ENCODE data around the gene LRRC37B.
A peak's percentile ranks its signal among the peaks of the same experiment; 100 is the strongest.
"Not testable (repeated sequence)": the region's sequence is repeated elsewhere in the genome, so short reads cannot be mapped to it uniquely, and the experiment has no call there.

Gene LRRC37B

DNA sequence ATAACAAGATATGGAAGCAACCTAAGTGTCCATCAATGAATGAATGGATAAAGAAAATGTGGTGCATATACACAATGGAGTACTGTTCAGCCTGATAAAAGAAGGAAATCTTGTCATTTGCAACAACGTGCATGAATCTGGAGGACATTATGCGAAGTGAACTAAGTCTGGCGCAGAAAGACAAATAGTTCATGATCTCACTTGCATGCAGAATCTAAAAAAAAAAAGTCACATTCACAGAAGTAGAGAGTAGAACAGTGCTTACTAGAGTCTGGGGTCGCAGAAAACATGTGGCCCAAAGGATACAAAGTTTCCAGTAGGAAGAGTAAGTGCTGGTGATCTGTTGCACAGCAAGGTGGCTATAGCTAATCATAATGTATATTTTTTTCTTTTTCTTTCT is 65.9 kb downstream of the LRRC37B start:
- not testable (repeated sequence) for H3K4me3 ChIP-seq (ENCODE audit: low read depth, low read length); DNase-seq (ENCODE audit: low read depth)

DNA sequence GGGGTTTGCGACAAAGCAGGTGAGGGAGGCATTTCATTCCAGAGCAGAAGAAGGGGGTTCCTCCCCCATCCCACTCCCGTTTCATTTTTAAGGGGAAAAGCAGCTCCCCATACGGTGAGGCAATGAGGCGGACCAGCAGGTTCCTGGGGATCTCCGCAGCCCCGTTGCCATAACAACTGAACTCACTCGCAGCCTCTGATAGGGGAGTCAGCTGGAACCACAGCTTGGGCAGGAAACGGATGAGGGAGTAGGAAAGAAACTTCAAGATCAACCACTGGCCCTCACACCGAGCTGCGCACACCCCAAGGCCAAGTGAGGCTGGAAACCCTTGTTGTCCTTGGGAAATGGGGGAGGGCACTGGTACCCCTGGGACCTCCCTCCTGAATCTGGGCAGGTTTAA is 72.6 kb downstream of the LRRC37B start:
- DNase-seq (ENCODE audit: low read depth); H3K4me3 ChIP-seq (ENCODE audit: low read depth, low read length): not testable (repeated sequence)

DNA sequence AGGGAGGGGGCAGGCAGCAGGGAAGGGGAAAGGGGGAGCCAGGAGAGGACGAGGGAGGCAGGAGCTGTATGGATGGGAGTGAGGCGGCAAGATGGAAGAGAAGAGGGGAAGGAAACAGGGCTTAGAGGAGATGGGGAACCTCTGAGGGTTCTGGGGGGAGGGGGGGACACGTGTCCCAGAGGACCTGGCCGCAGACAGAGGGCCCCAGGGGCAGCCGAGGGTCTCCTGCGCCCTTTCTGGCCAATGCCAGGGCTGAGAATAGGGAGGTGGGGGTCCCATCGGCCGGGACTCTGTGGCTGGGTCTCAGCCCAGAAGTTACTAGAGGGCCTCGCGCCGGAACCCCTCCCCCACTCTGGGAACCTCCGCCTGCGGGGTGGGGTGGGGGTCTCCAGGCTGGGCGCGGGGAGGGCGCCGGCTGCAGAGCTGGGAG is 76.4 kb downstream of the LRRC37B start:
- DNase-seq (ENCODE audit: low read depth); H3K4me3 ChIP-seq (ENCODE audit: low read depth, low read length): not testable (repeated sequence)

DNA sequence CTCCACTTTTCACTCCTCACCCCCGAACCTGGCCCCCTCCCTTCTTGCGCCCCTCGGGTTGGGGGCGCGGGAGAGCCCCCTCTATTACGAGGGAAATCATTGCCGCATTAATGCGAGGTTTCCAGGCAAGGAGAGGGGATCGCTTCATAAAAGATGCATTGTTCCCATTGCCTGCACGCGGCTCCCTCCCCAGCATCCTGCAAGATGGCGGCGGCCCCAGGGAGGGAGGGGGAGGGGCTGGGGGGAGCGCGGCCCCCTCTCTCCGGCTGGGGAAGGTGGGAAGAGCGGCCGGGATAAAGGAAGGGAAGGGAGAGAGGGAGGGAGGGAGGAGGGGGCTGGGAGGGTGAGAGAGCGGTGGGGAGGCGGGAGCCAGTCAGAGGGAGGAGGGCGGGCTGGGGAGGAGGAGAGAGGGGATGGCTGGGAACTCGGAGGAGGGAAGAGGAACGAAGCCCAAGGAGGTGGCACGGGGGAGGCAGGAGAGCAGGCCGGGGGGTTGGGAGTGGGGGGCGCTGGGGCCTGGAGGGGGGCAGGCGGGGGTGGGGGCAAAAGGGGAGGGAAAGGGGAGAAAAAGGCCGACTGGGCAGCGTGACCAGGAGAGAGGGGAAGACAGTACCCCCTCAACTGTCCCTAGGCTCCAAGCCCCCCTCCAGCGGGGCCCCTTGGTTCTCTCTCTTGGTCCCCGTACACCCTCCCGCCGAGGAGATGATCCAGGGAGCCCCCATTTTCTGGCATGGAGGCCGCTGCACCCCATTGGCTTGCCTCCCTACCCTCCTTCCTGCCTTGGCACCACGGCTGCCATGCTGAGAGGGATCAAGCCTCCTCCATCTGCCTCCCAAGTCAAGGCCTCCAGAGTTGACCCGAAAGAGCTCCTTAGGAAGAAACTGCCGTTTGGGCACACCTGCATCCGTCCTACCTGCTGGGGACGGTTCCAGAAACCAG is 77.1 kb downstream of the LRRC37B start:
- DNase-seq (ENCODE audit: low read depth); H3K4me3 ChIP-seq (ENCODE audit: low read depth, low read length): not testable (repeated sequence)

DNA sequence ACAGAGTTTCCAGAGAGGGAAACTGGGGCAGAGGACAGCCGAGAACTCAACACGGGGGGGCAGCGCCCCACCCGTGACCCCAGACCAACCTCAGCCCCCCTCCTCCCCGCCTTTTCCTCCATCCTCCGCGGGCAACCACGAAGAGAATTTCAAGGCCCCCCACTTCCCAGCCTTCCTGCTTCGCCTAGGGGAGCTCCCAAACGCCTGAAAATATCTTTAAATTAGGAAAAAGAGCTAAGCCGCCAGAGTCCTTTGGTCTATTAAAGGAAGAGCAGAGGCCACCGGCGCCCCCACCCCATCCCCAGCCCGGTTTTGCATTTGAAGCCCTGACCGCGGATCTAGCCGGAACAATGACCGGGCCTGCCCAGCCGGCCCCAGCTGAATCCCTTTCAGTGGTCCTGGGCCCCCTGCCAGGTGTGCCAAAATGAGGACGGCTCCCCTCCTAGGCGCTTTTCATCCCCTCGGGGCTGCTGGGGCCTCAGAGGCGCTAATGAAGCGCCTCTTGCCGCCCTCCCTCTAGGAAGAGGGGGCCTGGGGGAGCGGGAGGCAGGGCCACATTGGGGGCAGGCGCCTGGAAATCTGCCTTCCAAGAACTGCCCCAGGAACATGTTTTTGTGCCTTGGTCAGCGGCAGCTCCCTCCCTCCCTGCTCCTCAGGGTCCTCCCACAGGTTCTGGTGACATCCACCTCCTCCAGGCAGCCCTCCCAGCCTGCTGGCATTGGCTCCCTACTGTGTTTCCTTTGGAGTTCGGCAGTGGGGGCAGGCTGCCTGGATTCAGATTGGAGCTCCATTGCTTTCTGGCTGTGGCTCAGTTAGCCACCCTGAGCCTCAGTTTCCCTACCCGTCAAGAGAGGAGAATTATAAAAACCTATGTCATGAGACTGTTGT is 78.0 kb downstream of the LRRC37B start:
- not testable (repeated sequence) for H3K4me3 ChIP-seq (ENCODE audit: low read depth, low read length); DNase-seq (ENCODE audit: low read depth)

GRCh38 chr17:32086833-32087232 is 79.7 kb downstream of the LRRC37B start:
- not testable (repeated sequence) for H3K4me3 ChIP-seq (ENCODE audit: low read depth, low read length); DNase-seq (ENCODE audit: low read depth)

- H3K4me3 ChIP-seq (ENCODE audit: low read depth, low read length); DNase-seq (ENCODE audit: low read depth): not testable (repeated sequence)
Measured at GRCh38 chr17:32092062-32092461, 84.9 kb downstream of the LRRC37B start.

- DNase-seq (ENCODE audit: low read depth), result no peak
- TF ChIP-seq CTCF (IDR thresholded peaks at IDR 0.05; ENCODE audit: control insufficient read depth, extremely low read depth, insufficient read depth), result no peak
- no peak overlapping the region for H3K4me3 ChIP-seq (ENCODE audit: low read depth, low read length)
Measured at GRCh38 chr17:32099686-32100085, 92.5 kb downstream of the LRRC37B start.

DNA sequence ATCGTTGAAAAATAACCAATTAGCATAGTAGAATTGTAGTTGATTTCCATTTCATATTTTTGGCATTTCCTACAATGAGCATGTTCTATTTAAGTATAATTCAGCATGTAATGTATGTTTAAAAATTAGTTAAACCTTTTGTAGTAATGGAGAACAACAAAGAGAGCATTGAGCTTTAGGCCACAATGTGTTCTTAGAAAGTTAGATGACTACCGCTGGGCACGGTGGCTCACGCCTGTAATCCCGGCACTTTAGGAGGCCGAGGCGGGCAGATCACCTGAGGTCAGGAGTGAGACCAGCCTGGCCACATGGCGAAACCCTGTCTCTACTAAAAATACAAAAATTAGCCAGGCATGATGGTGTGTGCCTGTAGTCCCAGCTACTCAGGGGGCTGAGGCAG is 93.1 kb downstream of the LRRC37B start:
- not testable (repeated sequence) for DNase-seq (ENCODE audit: low read depth); H3K4me3 ChIP-seq (ENCODE audit: low read depth, low read length)

DNA sequence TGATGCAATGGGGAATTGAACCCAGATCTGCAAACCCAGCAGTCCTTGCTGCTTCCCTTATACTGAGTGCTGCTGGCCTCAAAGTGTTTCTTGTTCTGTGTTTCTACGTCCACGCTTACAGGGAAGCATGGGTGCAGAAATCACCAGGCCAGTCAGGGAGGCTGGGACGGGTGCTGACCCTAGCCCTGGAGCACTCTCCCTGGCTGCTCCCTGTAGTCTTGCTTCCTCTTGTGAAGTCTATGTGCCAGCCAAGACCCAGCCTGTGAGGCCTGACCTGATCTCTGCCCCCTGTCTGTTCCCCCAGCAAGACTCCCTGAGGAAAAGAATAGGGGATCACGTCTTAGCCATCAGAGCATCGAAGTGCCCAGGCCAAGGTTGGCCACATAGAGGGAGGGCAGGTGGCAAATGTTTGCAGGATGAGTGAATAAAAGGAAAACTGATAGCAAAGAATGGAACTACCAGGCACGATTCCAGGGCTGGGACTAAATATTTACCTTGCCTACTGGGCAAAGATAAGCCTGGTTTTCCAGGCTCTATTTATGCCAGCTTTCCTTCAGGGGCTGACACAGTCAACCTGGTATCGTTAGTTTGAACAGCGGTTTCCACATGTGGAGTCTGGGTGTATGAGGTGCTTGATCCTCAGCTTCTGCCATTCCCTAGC is 93.9 kb downstream of the LRRC37B start:
- peak; percentile 78 for DNase-seq (ENCODE audit: low read depth)
- no peak overlapping the region for H3K4me3 ChIP-seq (ENCODE audit: low read depth, low read length)
- no peak for TF ChIP-seq CTCF (IDR thresholded peaks at IDR 0.05; ENCODE audit: control insufficient read depth, extremely low read depth, insufficient read depth)

GRCh38 chr17:32102172-32102571 is 95.0 kb downstream of the LRRC37B start:
- H3K4me3 ChIP-seq (ENCODE audit: low read depth, low read length), result no peak overlapping the region
- no peak for DNase-seq (ENCODE audit: low read depth)
- no peak for TF ChIP-seq CTCF (IDR thresholded peaks at IDR 0.05; ENCODE audit: control insufficient read depth, extremely low read depth, insufficient read depth)

All from LNCaP clone FGC (cell line).